ENCODE results near the gene UPP2.

DNA sequence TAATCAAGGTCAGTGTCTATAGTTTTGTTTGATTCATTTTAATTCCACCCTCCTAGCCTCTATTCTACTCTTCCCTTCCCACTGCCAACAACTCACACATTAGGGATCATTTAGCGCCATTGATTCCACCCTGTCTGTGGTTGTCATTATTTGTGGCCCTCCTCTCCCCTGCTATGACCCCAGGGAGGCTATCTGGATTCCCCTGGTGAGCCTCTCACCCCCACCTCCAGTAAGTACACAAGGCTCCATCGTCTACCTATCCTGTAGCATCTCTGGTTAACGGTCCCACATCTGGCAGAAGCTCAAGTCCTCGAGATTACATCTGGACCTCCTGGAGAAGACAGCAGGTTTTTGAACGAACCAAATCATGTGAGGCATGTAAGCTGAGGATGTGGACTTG lies 27.4 kb downstream of the UPP2 start:
- TF ChIP-seq YY1 (IDR thresholded peaks at IDR 0.05; ENCODE audit: borderline replicate concordance in 1 of 3, control insufficient read depth in 1 of 3, extremely low read depth in 1 of 3, insufficient read depth in 3 of 3, insufficient read length in 1 of 3, insufficient replicate concordance in 2 of 3, low read depth in 1 of 3, low read length in 2 of 3) (no peak), FOXK1 (CRISPR knock-in tag; IDR thresholded peaks at IDR 0.05; ENCODE audit: borderline replicate concordance) (no peak), GABPA (tag; conservative IDR thresholded peaks at IDR 0.05; ENCODE audit: low read depth) (no peak), ZSCAN29 (IDR thresholded peaks at IDR 0.05) (no peak), MED1 (CRISPR knock-in tag; IDR thresholded peaks at IDR 0.05; ENCODE audit: borderline replicate concordance) (no peak), CHD2 (IDR thresholded peaks at IDR 0.05; ENCODE audit: low read depth, low read length) (no peak)
- TF ChIP-seq, protein P1, sequence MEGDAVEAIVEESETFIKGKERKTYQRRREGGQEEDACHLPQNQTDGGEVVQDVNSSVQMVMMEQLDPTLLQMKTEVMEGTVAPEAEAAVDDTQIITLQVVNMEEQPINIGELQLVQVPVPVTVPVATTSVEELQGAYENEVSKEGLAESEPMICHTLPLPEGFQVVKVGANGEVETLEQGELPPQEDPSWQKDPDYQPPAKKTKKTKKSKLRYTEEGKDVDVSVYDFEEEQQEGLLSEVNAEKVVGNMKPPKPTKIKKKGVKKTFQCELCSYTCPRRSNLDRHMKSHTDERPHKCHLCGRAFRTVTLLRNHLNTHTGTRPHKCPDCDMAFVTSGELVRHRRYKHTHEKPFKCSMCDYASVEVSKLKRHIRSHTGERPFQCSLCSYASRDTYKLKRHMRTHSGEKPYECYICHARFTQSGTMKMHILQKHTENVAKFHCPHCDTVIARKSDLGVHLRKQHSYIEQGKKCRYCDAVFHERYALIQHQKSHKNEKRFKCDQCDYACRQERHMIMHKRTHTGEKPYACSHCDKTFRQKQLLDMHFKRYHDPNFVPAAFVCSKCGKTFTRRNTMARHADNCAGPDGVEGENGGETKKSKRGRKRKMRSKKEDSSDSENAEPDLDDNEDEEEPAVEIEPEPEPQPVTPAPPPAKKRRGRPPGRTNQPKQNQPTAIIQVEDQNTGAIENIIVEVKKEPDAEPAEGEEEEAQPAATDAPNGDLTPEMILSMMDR (IDR thresholded peaks at IDR 0.05 in 2 of 3, conservative IDR thresholded peaks at IDR 0.05 in 1 of 3; ENCODE audit: insufficient read depth in 2 of 3, low read depth in 1 of 3, low read length in 3 of 3), result no peak
- TF ChIP-seq, protein P2, sequence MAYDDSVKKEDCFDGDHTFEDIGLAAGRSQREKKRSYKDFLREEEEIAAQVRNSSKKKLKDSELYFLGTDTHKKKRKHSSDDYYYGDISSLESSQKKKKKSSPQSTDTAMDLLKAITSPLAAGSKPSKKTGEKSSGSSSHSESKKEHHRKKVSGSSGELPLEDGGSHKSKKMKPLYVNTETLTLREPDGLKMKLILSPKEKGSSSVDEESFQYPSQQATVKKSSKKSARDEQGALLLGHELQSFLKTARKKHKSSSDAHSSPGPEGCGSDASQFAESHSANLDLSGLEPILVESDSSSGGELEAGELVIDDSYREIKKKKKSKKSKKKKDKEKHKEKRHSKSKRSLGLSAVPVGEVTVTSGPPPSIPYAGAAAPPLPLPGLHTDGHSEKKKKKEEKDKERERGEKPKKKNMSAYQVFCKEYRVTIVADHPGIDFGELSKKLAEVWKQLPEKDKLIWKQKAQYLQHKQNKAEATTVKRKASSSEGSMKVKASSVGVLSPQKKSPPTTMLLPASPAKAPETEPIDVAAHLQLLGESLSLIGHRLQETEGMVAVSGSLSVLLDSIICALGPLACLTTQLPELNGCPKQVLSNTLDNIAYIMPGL (CRISPR knock-in tag; IDR thresholded peaks at IDR 0.05), result no peak

Data from K562 (cell line).